Measurements from ENCODE around the gene PCDHA7.
"Not testable (repeated sequence)": the region's sequence is repeated elsewhere in the genome, so short reads cannot be mapped to it uniquely, and the experiment has no call there.

The PCDHA7 gene

DNA sequence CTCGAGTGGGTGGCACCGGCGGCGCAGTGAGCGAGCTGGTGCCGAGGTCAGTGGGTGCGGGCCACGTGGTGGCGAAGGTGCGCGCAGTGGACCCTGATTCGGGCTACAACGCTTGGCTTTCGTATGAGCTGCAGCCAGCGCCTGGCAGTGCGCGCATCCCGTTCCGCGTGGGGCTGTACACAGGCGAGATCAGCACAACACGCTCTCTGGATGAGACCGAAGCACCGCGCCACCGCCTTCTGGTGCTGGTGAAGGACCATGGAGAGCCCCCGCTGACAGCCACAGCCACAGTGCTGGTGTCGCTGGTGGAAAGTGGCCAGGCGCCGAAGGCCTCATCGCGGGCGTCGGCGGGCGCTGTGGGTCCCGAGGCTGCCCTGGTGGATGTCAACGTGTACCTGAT is 10.6 kb upstream of the PCDHA7 start:
- no peak for DNase-seq (ENCODE audit: low spot score)

DNA sequence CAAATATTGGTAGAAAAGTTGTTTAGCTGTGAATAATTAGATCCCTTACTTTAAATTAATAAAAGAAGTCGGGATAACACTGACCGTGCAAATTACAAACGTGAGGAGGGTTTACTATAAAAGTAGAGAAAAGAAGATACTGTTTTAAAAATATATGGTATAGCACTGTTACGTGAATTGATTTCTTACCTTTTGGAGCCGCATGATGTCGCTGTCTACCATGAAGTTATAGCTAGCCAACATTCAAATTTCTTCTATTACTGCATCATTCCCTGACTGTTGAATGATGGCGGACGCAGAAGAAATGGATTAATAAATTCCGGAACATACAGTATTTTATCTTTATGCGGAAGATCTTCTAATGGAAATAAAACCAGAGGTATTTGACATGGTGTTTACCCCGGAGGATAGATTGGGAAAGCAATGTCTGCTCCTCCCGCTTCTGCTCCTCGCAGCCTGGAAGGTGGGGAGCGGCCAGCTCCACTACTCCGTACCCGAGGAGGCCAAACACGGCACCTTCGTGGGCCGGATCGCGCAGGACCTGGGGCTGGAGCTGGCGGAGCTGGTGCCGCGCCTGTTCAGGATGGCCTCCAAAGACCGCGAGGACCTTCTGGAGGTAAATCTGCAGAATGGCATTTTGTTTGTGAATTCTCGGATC is 6.2 kb upstream of the PCDHA7 start, which contains the start of gene PCDHA6:
Gene PCDHA6 (plus strand): TSS at position 257 of the 658 bp plus-strand sequence. CDS start 132 bp downstream, at position 389.
- no peak for DNase-seq (ENCODE audit: low spot score)

DNA sequence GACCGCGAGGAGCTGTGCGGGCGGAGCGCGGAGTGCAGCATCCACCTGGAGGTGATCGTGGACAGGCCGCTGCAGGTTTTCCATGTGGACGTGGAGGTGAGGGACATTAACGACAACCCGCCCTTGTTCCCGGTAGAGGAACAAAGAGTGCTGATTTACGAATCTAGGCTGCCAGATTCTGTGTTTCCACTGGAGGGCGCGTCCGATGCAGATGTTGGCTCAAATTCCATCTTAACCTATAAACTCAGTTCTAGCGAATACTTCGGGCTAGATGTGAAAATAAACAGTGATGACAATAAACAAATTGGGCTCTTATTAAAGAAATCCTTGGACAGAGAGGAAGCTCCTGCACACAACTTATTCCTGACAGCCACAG is 5.7 kb upstream of the PCDHA7 start:
- no peak for DNase-seq (ENCODE audit: low spot score)

DNA sequence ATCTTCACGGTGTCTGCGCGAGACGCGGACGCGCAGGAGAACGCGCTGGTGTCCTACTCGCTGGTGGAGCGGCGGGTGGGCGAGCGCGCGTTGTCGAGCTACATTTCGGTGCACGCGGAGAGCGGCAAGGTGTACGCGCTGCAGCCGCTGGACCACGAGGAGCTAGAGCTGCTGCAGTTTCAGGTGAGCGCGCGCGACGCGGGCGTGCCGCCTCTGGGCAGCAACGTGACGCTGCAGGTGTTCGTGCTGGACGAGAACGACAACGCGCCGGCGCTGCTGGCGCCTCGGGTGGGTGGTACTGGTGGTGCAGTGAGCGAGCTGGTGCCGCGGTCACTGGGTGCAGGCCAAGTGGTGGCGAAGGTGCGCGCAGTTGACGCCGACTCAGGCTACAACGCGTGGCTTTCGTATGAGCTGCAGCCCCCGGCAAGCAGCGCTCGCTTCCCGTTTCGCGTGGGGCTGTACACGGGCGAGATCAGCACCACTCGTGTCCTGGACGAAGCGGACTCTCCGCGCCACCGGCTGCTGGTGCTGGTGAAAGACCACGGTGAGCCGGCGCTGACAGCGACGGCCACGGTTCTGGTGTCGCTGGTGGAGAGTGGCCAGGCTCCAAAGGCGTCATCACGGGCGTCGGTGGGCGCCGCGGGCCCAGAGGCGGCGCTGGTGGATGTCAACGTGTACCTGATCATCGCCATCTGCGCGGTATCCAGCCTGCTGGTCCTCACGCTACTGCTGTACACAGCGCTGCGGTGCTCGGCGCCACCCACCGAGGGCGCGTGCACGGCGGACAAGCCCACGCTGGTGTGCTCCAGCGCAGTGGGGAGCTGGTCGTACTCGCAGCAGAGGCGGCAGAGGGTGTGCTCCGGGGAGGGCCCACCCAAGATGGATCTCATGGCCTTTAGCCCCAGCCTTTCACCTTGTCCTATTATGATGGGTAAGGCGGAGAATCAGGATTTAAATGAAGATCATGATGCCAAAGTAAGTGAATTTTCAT is 4.3 kb upstream of the PCDHA7 start:
- DNase-seq (ENCODE audit: low spot score): not testable (repeated sequence)

DNA sequence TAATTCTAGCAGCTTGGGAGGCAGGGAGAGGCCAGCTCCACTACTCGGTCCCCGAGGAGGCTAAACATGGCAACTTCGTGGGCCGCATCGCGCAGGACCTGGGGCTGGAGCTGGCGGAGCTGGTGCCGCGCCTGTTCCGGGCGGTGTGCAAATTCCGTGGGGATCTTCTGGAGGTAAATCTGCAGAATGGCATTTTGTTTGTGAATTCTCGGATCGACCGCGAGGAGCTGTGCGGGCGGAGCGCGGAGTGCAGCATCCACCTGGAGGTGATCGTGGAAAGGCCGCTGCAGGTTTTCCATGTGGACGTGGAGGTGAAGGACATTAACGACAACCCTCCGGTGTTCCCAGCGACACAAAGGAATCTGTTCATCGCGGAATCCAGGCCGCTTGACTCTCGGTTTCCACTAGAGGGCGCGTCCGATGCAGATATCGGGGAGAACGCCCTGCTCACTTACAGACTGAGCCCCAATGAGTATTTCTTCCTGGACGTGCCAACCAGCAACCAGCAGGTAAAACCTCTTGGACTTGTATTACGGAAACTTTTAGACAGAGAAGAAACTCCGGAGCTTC is 455 bp downstream of the PCDHA7 start:
- not testable (repeated sequence) for DNase-seq (ENCODE audit: low spot score)

DNA sequence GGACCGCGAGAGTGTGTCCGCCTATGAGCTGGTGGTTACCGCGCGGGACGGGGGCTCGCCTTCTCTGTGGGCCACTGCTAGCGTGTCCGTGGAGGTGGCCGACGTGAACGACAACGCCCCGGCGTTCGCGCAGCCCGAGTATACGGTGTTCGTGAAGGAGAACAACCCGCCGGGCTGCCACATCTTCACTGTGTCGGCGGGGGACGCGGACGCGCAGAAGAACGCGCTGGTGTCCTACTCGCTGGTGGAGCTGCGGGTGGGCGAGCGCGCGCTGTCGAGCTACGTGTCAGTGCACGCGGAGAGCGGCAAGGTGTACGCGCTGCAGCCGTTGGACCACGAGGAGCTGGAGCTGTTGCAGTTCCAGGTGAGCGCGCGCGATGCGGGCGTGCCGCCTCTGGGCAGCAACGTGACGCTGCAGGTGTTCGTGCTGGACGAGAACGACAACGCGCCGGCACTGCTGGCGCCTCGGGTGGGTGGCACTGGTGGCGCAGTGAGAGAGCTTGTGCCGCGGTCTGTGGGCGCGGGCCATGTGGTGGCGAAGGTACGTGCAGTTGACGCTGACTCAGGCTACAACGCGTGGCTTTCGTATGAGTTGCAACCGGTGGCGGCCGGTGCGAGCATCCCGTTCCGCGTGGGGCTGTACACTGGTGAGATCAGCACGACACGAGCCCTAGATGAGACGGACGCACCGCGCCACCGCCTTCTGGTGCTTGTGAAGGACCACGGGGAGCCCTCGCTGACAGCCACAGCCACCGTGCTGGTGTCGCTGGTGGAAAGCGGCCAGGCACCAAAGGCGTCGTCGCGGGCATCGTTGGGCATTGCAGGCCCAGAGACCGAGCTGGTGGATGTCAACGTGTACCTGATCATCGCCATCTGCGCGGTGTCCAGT is 1.8 kb downstream of the PCDHA7 start:
- no peak for DNase-seq (ENCODE audit: low spot score)

DNA sequence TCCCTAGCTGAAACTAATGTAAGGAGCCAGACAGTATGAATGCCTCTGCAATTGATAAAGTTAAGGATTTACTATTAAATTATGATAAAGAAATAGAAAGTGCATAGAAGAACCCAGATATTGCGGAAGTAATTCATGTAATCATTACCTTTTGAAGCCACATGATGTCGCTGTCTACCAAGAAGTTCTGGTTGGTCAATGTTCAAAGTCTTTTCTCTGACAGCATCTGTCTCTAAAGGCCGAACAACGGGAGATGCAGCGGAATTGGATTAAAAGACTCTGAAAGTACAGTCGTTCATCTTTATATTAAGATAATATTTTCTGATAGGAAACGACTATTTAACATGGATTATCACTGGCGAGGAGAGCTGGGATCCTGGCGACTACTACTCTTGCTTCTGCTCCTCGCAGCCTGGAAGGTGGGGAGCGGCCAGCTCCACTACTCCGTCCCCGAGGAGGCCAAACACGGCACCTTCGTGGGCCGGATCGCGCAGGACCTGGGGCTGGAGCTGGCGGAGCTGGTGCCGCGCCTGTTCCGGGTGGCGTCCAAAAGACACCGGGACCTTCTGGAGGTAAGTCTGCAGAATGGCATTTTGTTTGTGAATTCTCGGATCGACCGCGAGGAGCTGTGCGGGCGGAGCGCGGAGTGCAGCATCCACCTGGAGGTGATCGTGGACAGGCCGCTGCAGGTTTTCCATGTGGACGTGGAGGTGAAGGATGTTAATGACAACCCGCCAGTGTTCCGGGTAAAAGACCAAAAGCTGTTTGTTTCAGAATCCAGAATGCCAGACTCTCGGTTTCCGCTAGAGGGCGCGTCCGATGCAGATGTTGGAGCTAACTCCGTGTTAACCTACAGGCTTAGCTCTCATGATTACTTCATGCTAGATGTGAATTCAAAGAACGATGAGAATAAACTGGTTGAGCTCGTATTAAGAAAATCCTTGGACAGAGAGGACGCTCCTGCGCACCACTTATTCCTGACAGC is 7.2 kb downstream of the PCDHA7 start, which contains the start of gene PCDHA8:
Gene PCDHA8 (plus strand): TSS at position 210 of the 985 bp plus-strand sequence. CDS start 135 bp downstream, at position 345.
- no peak for DNase-seq (ENCODE audit: low spot score)

DNA sequence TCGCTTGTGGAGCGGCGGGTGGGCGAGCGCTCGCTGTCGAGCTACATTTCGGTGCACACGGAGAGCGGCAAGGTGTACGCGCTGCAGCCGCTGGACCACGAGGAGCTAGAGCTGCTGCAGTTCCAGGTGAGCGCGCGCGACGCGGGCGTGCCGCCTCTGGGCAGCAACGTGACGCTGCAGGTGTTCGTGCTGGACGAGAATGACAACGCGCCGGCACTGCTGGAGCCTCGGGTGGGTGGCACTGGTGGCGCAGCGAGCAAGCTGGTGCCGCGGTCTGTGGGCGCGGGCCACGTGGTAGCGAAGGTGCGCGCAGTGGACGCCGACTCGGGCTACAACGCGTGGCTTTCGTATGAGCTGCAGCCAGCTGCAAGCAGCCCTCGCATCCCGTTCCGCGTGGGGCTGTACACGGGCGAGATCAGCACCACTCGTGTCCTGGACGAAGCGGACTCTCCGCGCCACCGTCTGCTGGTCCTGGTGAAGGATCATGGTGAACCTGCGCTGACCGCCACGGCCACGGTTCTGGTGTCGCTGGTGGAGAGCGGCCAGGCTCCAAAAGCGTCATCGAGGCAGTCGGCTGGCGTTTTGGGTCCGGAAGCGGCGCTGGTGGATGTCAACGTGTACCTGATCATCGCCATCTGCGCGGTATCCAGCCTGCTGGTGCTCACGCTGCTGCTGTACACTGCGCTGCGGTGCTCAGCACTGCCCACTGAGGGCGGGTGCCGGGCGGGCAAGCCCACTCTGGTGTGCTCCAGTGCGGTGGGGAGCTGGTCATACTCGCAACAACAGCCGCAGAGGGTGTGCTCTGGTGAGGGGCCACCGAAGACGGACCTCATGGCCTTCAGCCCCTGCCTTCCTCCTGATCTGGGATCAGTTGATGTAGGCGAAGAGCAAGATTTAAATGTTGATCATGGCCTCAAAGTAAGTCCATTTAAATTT is 9.0 kb downstream of the PCDHA7 start:
- DNase-seq (ENCODE audit: low spot score): no peak

DNA sequence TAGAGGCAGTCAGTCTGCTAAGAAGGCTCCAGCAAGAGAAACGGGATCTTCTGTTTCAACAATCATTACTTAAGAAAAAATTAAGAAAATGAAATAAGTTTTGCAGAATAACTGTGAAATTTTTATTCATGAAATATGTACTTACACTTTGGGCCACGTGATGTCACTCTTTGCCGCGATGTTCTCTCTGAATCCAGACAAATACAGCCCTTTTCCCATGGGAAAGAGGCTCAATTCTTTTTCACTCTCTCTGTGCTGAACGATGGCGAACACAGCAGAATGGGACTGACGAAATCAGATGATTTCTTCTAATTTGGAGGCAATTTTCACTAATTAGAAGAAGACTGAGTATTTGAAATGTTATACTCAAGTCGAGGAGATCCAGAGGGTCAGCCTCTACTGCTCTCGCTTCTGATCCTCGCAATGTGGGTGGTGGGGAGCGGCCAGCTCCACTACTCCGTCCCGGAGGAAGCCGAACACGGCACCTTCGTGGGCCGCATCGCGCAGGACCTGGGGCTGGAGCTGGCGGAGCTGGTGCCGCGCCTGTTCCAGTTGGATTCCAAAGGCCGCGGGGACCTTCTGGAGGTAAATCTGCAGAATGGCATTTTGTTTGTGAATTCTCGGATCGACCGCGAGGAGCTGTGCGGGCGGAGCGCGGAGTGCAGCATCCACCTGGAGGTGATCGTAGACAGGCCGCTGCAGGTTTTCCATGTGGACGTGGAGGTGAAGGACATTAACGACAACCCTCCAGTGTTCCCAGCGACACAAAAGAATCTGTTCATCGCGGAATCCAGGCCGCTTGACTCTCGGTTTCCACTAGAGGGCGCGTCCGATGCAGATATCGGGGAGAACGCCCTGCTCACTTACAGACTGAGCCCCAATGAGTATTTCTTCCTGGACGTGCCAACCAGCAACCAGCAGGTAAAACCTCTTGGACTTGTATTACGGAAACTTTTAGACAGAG is 14.4 kb downstream of the PCDHA7 start, which contains the start of gene PCDHA9:
Gene PCDHA9 (plus strand): TSS at position 244 of the 964 bp plus-strand sequence. CDS start 114 bp downstream, at position 358.
- DNase-seq (ENCODE audit: low spot score): not testable (repeated sequence)

DNA sequence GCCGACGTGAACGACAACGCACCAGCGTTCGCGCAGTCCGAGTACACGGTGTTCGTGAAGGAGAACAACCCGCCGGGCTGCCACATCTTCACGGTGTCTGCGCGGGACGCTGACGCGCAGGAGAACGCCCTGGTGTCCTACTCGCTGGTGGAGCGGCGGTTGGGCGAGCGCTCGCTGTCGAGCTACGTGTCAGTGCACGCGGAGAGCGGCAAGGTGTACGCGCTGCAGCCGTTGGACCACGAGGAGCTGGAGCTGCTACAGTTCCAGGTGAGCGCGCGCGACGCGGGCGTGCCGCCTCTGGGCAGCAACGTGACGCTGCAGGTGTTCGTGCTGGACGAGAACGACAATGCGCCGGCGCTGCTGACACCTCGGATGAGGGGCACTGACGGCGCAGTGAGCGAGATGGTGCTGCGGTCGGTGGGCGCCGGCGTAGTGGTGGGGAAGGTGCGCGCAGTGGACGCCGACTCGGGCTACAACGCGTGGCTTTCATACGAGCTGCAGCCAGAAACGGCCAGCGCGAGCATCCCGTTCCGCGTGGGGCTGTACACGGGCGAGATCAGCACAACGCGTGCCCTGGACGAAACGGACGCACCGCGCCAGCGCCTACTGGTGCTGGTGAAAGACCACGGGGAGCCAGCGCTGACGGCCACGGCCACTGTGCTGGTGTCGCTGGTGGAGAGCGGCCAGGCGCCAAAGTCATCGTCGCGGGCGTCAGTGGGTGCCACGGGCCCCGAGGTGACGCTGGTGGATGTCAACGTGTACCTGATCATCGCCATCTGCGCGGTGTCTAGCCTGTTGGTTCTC is 16.0 kb downstream of the PCDHA7 start:
- DNase-seq (ENCODE audit: low spot score): not testable (repeated sequence)

DNA sequence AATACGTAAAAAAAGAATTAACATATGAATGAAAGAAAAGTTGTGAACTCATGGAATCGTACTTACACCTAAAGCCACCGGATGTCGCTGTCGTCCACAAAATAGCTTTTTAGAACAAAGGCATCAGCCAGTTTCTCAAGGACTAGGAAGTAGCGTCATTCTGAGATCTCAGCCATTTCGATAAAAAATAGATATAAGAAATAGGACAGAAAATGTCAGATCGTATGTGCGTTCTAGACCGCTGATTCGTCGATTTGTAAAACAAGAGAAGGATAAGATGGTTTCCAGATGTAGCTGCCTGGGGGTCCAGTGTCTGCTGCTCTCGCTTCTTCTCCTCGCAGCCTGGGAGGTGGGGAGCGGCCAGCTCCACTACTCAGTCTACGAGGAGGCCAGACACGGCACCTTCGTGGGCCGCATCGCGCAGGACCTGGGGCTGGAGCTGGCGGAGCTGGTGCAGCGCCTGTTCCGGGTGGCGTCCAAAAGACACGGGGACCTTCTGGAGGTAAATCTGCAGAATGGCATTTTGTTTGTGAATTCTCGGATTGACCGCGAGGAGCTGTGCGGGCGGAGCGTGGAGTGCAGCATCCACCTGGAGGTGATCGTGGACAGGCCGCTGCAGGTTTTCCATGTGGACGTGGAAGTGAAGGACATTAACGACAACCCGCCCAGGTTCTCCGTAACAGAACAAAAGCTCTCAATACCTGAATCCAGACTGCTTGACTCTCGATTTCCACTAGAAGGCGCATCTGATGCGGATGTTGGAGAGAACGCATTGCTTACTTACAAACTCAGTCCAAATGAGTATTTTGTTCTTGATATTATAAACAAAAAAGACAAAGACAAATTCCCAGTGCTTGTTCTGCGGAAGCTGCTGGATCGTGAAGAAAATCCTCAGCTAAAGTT is 22.0 kb downstream of the PCDHA7 start, which contains the start of gene PCDHA10:
Gene PCDHA10 (plus strand): TSS at position 126 of the 903 bp plus-strand sequence. CDS start 152 bp downstream, at position 278.
- no peak for DNase-seq (ENCODE audit: low spot score)

DNA sequence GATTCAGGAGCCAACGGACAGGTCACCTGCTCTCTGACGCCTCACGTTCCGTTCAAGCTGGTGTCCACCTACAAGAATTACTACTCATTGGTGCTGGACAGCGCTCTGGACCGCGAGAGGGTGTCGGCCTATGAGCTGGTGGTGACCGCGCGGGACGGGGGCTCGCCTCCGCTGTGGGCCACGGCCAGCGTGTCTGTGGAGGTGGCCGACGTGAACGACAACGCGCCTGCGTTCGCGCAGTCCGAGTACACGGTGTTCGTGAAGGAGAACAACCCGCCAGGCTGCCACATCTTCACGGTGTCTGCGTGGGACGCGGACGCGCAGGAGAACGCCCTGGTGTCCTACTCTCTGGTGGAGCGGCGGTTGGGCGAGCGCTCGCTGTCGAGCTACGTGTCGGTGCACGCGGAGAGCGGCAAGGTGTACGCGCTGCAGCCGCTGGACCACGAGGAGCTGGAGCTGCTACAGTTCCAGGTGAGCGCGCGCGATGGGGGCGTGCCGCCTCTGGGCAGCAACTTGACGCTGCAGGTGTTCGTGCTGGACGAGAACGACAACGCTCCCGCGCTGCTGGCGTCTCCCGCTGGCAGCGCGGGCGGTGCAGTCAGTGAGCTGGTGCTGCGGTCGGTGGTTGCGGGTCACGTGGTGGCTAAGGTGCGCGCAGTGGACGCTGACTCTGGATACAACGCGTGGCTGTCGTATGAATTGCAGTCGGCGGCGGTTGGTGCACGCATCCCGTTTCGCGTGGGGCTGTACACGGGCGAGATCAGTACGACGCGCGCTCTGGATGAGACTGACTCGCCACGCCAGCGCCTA is 23.3 kb downstream of the PCDHA7 start:
- DNase-seq (ENCODE audit: low spot score): no peak

DNA sequence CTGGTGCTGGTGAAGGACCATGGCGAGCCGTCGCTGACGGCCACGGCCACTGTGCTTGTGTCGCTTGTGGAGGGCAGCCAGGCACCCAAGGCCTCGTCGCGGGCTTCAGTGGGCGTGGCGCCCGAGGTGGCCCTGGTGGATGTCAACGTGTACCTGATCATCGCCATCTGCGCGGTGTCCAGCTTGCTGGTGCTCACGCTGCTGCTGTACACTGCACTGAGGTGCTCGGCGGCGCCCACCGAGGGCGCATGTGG is 23.8 kb downstream of the PCDHA7 start:
- DNase-seq (ENCODE audit: low spot score): no peak

DNA sequence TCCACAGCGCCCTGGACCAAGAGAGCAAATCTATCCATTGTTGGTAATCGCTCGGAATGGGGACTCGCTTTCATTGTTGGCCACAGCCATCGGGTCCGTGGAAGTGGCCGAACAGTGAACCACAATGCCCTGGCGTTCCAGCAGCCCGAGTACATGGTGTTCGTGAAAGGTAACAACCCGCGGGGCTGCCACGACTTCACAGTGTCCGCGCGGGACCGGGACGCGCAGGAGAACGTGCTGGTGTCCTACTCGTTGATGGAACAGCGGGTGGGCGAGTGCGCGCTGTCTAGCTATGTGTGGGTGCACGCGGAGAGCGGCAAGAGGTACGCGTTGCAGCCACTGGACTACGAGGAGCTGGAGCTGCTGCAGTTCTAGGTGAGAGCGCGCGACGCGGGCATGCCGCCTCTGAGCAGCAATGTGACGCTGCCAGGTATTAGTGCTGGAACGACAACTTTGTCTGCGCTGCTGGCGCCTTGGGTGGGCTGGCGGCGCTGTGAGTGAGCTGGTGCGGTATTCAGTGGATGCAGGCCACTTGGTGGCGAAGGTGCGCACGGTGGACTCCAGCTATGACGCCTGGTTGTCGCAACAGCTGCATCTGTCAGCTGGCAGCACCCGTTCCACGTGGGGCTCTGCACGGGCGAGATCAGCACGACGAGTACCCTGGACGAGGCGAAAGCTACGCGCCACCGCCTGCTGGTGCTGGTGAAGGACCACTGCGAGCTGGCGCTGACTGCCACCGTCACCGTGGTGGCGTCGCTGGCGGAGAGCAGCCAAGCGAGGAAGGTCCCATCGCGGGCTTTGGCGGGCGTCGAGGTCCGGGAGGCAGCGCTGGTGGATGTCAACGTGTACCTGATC is 28.6 kb downstream of the PCDHA7 start:
- no peak for DNase-seq (ENCODE audit: low spot score)
